GM23338 (cell line): ENCODE data around the gene CASS4.

Experiments used
- CREB1 ChIP-seq: fragments of 250-450 bp; sonication (Bioruptor Pico); IDR thresholded peaks from 2 replicates; pipeline ENCODE4 v1.5.0; 2020; ENCODE audit warnings: low read depth, mild to moderate bottlenecking, moderate library complexity
- CTCF ChIP-seq, 2 experiments: fragments of 200-600 bp in 1 of 2; sonication (generic) in 1 of 2; conservative IDR thresholded peaks; 2 replicates each; pipeline versions ENCODE4 v1.5.1 to v1.6.1; 2016 to 2017; ENCODE audit warnings: antibody characterized with exemption in 2 of 2, low read depth in 2 of 2, mild to moderate bottlenecking in 2 of 2, moderate library complexity in 1 of 2
- EZH2 ChIP-seq: fragments of 200-600 bp; sonication (generic); IDR thresholded peaks from one replicate; pipeline ENCODE4 v1.8.0; 2017; ENCODE audit warnings: antibody characterized with exemption, mild to moderate bottlenecking, low read depth; ENCODE audit not compliant: unreplicated experiment
- EZH2phosphoT487 ChIP-seq: fragments of 200-600 bp; sonication (generic); IDR thresholded peaks from one replicate; pipeline ENCODE4 v1.8.1; 2018; ENCODE audit warnings: antibody characterized with exemption; ENCODE audit not compliant: unreplicated experiment
- JUNB ChIP-seq: IDR thresholded peaks from one replicate; pipeline ENCODE4 v1.6.1; 2016; ENCODE audit warnings: antibody characterized with exemption; ENCODE audit not compliant: unreplicated experiment
- POLR2AphosphoS5 ChIP-seq: IDR thresholded peaks from 2 replicates; pipeline ENCODE4 v1.6.1; 2016; ENCODE audit warnings: antibody characterized with exemption, low read depth

- TF ChIP-seq EZH2phosphoT487 = no peak
- TF ChIP-seq CREB1 (CRISPR knock-in tag) = no peak
- TF ChIP-seq EZH2 = no peak
- no peak for TF ChIP-seq CTCF (conservative IDR thresholded peaks at IDR 0.05; ENCODE audit: low read depth in 2 of 2)
- TF ChIP-seq POLR2AphosphoS5 = no peak
- no peak for TF ChIP-seq JUNB
Measured at GRCh38 chr20:56451056-56451765, 39.2 kb downstream of the CASS4 start.
